ENCODE results near the gene PPP6R2. TPM values are rescaled to one million over a fixed set of nuclear protein-coding genes. Genes with fewer than 3 reads are reported as not detected.
"Not testable (repeated sequence)": the region's sequence is repeated elsewhere in the genome, so short reads cannot be mapped to it uniquely, and the experiment has no call there.

PPP6R2 gene
- polyA plus RNA-seq, 1 donor from 2014 or later: 85.4 TPM

GRCh38 chr22:50406416-50407170 lies 63.5 kb downstream of the PPP6R2 start:
- H3K36me3 ChIP-seq (ENCODE audit: insufficient read depth, low read length): no peaks in the 10 kb centered on the region
- no peaks in the 10 kb centered on the region for H3K9me2 ChIP-seq (ENCODE audit: insufficient read depth, low read length)
- no peaks in the 10 kb centered on the region for H4K20me1 ChIP-seq (ENCODE audit: insufficient read depth)
- no peaks in the 10 kb centered on the region for H3K27me3 ChIP-seq (ENCODE audit: insufficient read depth, low read depth, low read length)
- no peaks in the 10 kb centered on the region for H3K79me2 ChIP-seq (replicated peaks; ENCODE audit: insufficient read depth, low read length)
- no peak overlapping the region for H3K9ac ChIP-seq (ENCODE audit: low read length)
- no peaks in the 10 kb centered on the region for H3F3A ChIP-seq (ENCODE audit: insufficient read depth, low read length, poor library complexity, severe bottlenecking)
- no peak for TF ChIP-seq EZH2 (IDR thresholded peaks at IDR 0.05; ENCODE audit: borderline replicate concordance, insufficient read depth, low read length, poor library complexity, severe bottlenecking)
- TF ChIP-seq CTCF (IDR thresholded peaks at IDR 0.05; ENCODE audit: poor library complexity, severe bottlenecking): no peak
- TF ChIP-seq POLR2AphosphoS5 (IDR thresholded peaks at IDR 0.05): no peak
- TF ChIP-seq EP300 (conservative IDR thresholded peaks at IDR 0.05; ENCODE audit: poor library complexity, severe bottlenecking): no peak
- no peak for TF ChIP-seq MXI1 (conservative IDR thresholded peaks at IDR 0.05; ENCODE audit: poor library complexity, severe bottlenecking)
- TF ChIP-seq, protein P1, sequence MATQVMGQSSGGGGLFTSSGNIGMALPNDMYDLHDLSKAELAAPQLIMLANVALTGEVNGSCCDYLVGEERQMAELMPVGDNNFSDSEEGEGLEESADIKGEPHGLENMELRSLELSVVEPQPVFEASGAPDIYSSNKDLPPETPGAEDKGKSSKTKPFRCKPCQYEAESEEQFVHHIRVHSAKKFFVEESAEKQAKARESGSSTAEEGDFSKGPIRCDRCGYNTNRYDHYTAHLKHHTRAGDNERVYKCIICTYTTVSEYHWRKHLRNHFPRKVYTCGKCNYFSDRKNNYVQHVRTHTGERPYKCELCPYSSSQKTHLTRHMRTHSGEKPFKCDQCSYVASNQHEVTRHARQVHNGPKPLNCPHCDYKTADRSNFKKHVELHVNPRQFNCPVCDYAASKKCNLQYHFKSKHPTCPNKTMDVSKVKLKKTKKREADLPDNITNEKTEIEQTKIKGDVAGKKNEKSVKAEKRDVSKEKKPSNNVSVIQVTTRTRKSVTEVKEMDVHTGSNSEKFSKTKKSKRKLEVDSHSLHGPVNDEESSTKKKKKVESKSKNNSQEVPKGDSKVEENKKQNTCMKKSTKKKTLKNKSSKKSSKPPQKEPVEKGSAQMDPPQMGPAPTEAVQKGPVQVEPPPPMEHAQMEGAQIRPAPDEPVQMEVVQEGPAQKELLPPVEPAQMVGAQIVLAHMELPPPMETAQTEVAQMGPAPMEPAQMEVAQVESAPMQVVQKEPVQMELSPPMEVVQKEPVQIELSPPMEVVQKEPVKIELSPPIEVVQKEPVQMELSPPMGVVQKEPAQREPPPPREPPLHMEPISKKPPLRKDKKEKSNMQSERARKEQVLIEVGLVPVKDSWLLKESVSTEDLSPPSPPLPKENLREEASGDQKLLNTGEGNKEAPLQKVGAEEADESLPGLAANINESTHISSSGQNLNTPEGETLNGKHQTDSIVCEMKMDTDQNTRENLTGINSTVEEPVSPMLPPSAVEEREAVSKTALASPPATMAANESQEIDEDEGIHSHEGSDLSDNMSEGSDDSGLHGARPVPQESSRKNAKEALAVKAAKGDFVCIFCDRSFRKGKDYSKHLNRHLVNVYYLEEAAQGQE (IDR thresholded peaks at IDR 0.05; ENCODE audit: borderline replicate concordance): no peak
- TF ChIP-seq SMC3 (conservative IDR thresholded peaks at IDR 0.05; ENCODE audit: poor library complexity): no peak
- no peak for TF ChIP-seq RAD21 (conservative IDR thresholded peaks at IDR 0.05)
- no peak overlapping the region for H3K4me2 ChIP-seq (ENCODE audit: low read length)
- no peak overlapping the region for H3K27ac ChIP-seq (ENCODE audit: low read length)
- H3K9me3 ChIP-seq (ENCODE audit: low read length): no peaks in the 10 kb centered on the region
- no peak overlapping the region for H2AFZ ChIP-seq (ENCODE audit: low read depth, low read length)
- no peak overlapping the region for H3K4me3 ChIP-seq (ENCODE audit: low read length)

GRCh38 chr22:50408311-50408710 lies 65.2 kb downstream of the PPP6R2 start:
- no peaks in the 10 kb centered on the region for H3K79me2 ChIP-seq (replicated peaks; ENCODE audit: insufficient read depth, low read length)
- H4K20me1 ChIP-seq (ENCODE audit: insufficient read depth): no peaks in the 10 kb centered on the region
- H3K4me2 ChIP-seq (ENCODE audit: low read length): no peak overlapping the region
- H3K9ac ChIP-seq (ENCODE audit: low read length): no peak overlapping the region
- no peaks in the 10 kb centered on the region for H3F3A ChIP-seq (ENCODE audit: insufficient read depth, low read length, poor library complexity, severe bottlenecking)
- H3K4me3 ChIP-seq (ENCODE audit: low read length): no peak overlapping the region
- no peaks in the 10 kb centered on the region for H3K36me3 ChIP-seq (ENCODE audit: insufficient read depth, low read length)
- H3K27me3 ChIP-seq (ENCODE audit: insufficient read depth, low read depth, low read length): no peaks in the 10 kb centered on the region
- TF ChIP-seq MXI1 (conservative IDR thresholded peaks at IDR 0.05; ENCODE audit: poor library complexity, severe bottlenecking) (no peak), CTCF (IDR thresholded peaks at IDR 0.05; ENCODE audit: poor library complexity, severe bottlenecking) (no peak), SMC3 (conservative IDR thresholded peaks at IDR 0.05; ENCODE audit: poor library complexity) (no peak), POLR2AphosphoS5 (IDR thresholded peaks at IDR 0.05) (no peak), RAD21 (conservative IDR thresholded peaks at IDR 0.05) (no peak), EP300 (conservative IDR thresholded peaks at IDR 0.05; ENCODE audit: poor library complexity, severe bottlenecking) (no peak), TAF1 (IDR thresholded peaks at IDR 0.05; ENCODE audit: low read depth) (no peak), EZH2 (IDR thresholded peaks at IDR 0.05; ENCODE audit: borderline replicate concordance, insufficient read depth, low read length, poor library complexity, severe bottlenecking) (no peak)
- TF ChIP-seq, protein P1 (IDR thresholded peaks at IDR 0.05; ENCODE audit: borderline replicate concordance): no peak
- no peaks in the 10 kb centered on the region for H3K9me2 ChIP-seq (ENCODE audit: insufficient read depth, low read length)
- H3K27ac ChIP-seq (ENCODE audit: low read length): no peak overlapping the region
- no peaks in the 10 kb centered on the region for H3K9me3 ChIP-seq (ENCODE audit: low read length)
- H2AFZ ChIP-seq (ENCODE audit: low read depth, low read length): no peak overlapping the region

- H3K27me3 ChIP-seq (ENCODE audit: insufficient read depth, low read depth, low read length); H3K9ac ChIP-seq (ENCODE audit: low read length); H4K20me1 ChIP-seq (ENCODE audit: insufficient read depth); H3F3A ChIP-seq (ENCODE audit: insufficient read depth, low read length, poor library complexity, severe bottlenecking); H3K4me3 ChIP-seq (ENCODE audit: low read length); H3K9me3 ChIP-seq (ENCODE audit: low read length); H2AFZ ChIP-seq (ENCODE audit: low read depth, low read length); H3K4me2 ChIP-seq (ENCODE audit: low read length); H3K79me2 ChIP-seq (replicated peaks; ENCODE audit: insufficient read depth, low read length); H3K9me2 ChIP-seq (ENCODE audit: insufficient read depth, low read length); H3K27ac ChIP-seq (ENCODE audit: low read length); H3K36me3 ChIP-seq (ENCODE audit: insufficient read depth, low read length): not testable (repeated sequence)
These were observed 65.8 kb downstream of the PPP6R2 start for GRCh38 chr22:50408954-50409353.

Measured in neural cell (in vitro differentiated cells).